PC-3 (cell line): ENCODE results near the gene TSC22D3. TPM values are rescaled to one million over a fixed set of nuclear protein-coding genes. Genes with fewer than 3 reads are reported as not detected.

Source experiments
- ATAC-seq: fragments of 200-7000 bp; cut with Tn5 transposase; 2 replicates; pipeline ENCODE4 v1.9.1; 2020; ENCODE audit warnings: mild to moderate bottlenecking, moderate library complexity
- BruUV-seq: library from RNA; stranded (reverse); fragments of 400-500 nt; replicated peaks from 2 replicates; lab custom pipeline; 2021; lab: Mats Ljungman, UMichigan
- CTCF ChIA-PET: fragments of 300-600 bp; sonication (Branson Sonifier 250); formaldehyde crosslinking; loops from one replicate; lab custom pipeline; 2022; ENCODE audit warnings: antibody characterized with exemption; lab: Charles Lee
- POLR2A ChIA-PET: fragments of 300-600 bp; sonication (Branson Sonifier 250); formaldehyde crosslinking; loops from one replicate; lab custom pipeline; 2022; ENCODE audit warnings: antibody characterized with exemption; ENCODE audit not compliant: unreplicated experiment; lab: Charles Lee
- DNase-seq: peaks from one replicate; pipeline ENCODE4 v3.0.0-alpha.2; 2015
- H2AFZ ChIP-seq: fragments of 300-600 bp; sonication (generic); 2 replicates; pipeline ENCODE4 v1.6.0; 2016; ENCODE audit warnings: antibody characterized with exemption, low read length
- H3F3A ChIP-seq: fragments of 300-600 bp; sonication (generic); one replicate; pipeline ENCODE4 v1.6.0; 2017; ENCODE audit warnings: antibody characterized with exemption, low read length, control low read depth, mild to moderate bottlenecking; ENCODE audit not compliant: unreplicated experiment
- H3K27ac ChIP-seq: fragments of 300-600 bp; sonication (generic); 2 replicates; pipeline ENCODE4 v1.5.1; 2016; ENCODE audit warnings: mild to moderate bottlenecking, low read length
- H3K27me3 ChIP-seq: fragments of 300-600 bp; sonication (generic); 2 replicates; pipeline ENCODE4 v1.6.1; 2016; ENCODE audit warnings: low read length, mixed read lengths
- H3K36me3 ChIP-seq: fragments of 300-600 bp; sonication (generic); 2 replicates; pipeline ENCODE4 v1.6.1; 2016; ENCODE audit warnings: low read depth, mixed run types, low read length, mixed read lengths
- H3K4me1 ChIP-seq: fragments of 300-600 bp; sonication (generic); 2 replicates; pipeline ENCODE4 v1.5.1; 2016; ENCODE audit warnings: low read length; ENCODE audit not compliant: insufficient read depth
- H3K4me2 ChIP-seq: fragments of 300-600 bp; sonication (generic); 2 replicates; pipeline ENCODE4 v1.6.0; 2016; ENCODE audit warnings: low read length
- H3K4me3 ChIP-seq: fragments of 300-600 bp; sonication (generic); 2 replicates; pipeline ENCODE4 v1.5.1; 2016; ENCODE audit warnings: mild to moderate bottlenecking, low read length, mixed read lengths
- H3K79me2 ChIP-seq: fragments of 300-600 bp; sonication (generic); 2 replicates; pipeline ENCODE4 v1.6.1; 2017; ENCODE audit warnings: low read length, mixed read lengths
- H3K9ac ChIP-seq: fragments of 300-600 bp; sonication (generic); 2 replicates; pipeline ENCODE4 v1.6.0; 2016; ENCODE audit warnings: mild to moderate bottlenecking, low read length
- H3K9me2 ChIP-seq: fragments of 300-600 bp; sonication (generic); replicated peaks from 2 replicates; pipeline ENCODE4 v1.6.1; 2016; ENCODE audit warnings: mixed run types, low read length, mixed read lengths
- H3K9me3 ChIP-seq: fragments of 300-600 bp; sonication (generic); 2 replicates; pipeline ENCODE4 v1.6.1; 2016; ENCODE audit warnings: low read length, mixed read lengths
- H4K20me1 ChIP-seq: fragments of 300-600 bp; sonication (generic); 2 replicates; pipeline ENCODE4 v1.6.1; 2016; ENCODE audit warnings: low read length, mixed read lengths
- EZH2 ChIP-seq: fragments of 300-600 bp; sonication (generic); IDR thresholded peaks from one replicate; pipeline ENCODE4 v1.6.1; 2017; ENCODE audit warnings: antibody characterized with exemption, mild to moderate bottlenecking, low read length; ENCODE audit not compliant: unreplicated experiment
- EZH2phosphoT487 ChIP-seq: fragments of 300-600 bp; sonication (generic); IDR thresholded peaks from 2 replicates; pipeline ENCODE4 v1.6.1; 2018; ENCODE audit warnings: mild to moderate bottlenecking, antibody characterized with exemption, low read length, borderline replicate concordance
- intact Hi-C: fragments of 100-400 bp; cut with micrococcal nuclease; formaldehyde crosslinking; loops from 2 replicates; pipeline ENCODE4 v1.9.0; 2023
- total RNA-seq: library from RNA; depleted of rRNA; stranded (reverse); fragments of >200 nt; gene quantifications from 2 replicates; pipeline ENCODE4 v1.2.3, GENCODE V29; 2014
- TF ChIP-seq, protein P1 (sequence below): fragments of 300-600 bp; sonication (generic); conservative IDR thresholded peaks from 2 replicates; pipeline ENCODE4 v1.5.1; 2017; ENCODE audit warnings: antibody characterized with exemption, low read depth, mild to moderate bottlenecking, low read length

The TSC22D3 gene
- total RNA-seq, 1 experiment from 2014 or later, result 17.8 TPM

- no TSS peak for BruUV-seq
- Histone ChIP-seq H3K4me3 (no peak overlapping the region), H3F3A (no peaks in the 10 kb centered on the region), H3K36me3 (no peaks in the 10 kb centered on the region), H2AFZ (no peak overlapping the region), H3K27ac (no peak overlapping the region), H4K20me1 (no peaks in the 10 kb centered on the region), H3K9me3 (no peaks in the 10 kb centered on the region), H3K4me1 (peaks cover 7% of the 10 kb centered on the region), H3K9ac (no peak overlapping the region), H3K4me2 (no peak overlapping the region), H3K79me2 (no peaks in the 10 kb centered on the region), H3K9me2 (no peaks in the 10 kb centered on the region), H3K27me3 (no peaks in the 10 kb centered on the region)
- CTCF ChIA-PET, result no interaction called here
- intact Hi-C loops, result no loop called here
- ATAC-seq (no peak), DNase-seq (no peak)
- TF ChIP-seq EZH2phosphoT487, result no peak
- TF ChIP-seq EZH2, result no peak
- TF ChIP-seq, protein P1, sequence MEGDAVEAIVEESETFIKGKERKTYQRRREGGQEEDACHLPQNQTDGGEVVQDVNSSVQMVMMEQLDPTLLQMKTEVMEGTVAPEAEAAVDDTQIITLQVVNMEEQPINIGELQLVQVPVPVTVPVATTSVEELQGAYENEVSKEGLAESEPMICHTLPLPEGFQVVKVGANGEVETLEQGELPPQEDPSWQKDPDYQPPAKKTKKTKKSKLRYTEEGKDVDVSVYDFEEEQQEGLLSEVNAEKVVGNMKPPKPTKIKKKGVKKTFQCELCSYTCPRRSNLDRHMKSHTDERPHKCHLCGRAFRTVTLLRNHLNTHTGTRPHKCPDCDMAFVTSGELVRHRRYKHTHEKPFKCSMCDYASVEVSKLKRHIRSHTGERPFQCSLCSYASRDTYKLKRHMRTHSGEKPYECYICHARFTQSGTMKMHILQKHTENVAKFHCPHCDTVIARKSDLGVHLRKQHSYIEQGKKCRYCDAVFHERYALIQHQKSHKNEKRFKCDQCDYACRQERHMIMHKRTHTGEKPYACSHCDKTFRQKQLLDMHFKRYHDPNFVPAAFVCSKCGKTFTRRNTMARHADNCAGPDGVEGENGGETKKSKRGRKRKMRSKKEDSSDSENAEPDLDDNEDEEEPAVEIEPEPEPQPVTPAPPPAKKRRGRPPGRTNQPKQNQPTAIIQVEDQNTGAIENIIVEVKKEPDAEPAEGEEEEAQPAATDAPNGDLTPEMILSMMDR, result no peak
- POLR2A ChIA-PET, result no interaction called here
Observed at GRCh38 chrX:107764845-107765608, 10.6 kb downstream of the TSC22D3 start.

GRCh38 chrX:107763647-107764046 is 11.9 kb downstream of the TSC22D3 start:
- DNase-seq (no peak), ATAC-seq (no peak)
- no peaks in the 10 kb centered on the region for H3K36me3 ChIP-seq
- H3K9me3 ChIP-seq, result no peaks in the 10 kb centered on the region
- POLR2A ChIA-PET, result no interaction called here
- TF ChIP-seq EZH2 (no peak), EZH2phosphoT487 (no peak)
- TF ChIP-seq, protein P1, result no peak
- CTCF ChIA-PET, result no interaction called here
- no peaks in the 10 kb centered on the region for H3K9me2 ChIP-seq
- BruUV-seq, result no TSS peak
- H3K9ac ChIP-seq, result no peak overlapping the region
- H4K20me1 ChIP-seq, result no peaks in the 10 kb centered on the region
- no peaks in the 10 kb centered on the region for H3F3A ChIP-seq
- H3K27me3 ChIP-seq, result no peaks in the 10 kb centered on the region
- H3K4me2 ChIP-seq, result no peak overlapping the region
- intact Hi-C loops, result no loop called here
- no peak overlapping the region for H3K27ac ChIP-seq
- no peak overlapping the region for H2AFZ ChIP-seq
- no peaks in the 10 kb centered on the region for H3K79me2 ChIP-seq
- no peak overlapping the region for H3K4me3 ChIP-seq
- peaks cover 7% of the 10 kb centered on the region for H3K4me1 ChIP-seq

GRCh38 chrX:107760304-107761077 is 15.1 kb downstream of the TSC22D3 start:
- Histone ChIP-seq H3K4me2 (no peak overlapping the region), H4K20me1 (no peaks in the 10 kb centered on the region), H3K9ac (no peak overlapping the region), H3K27me3 (no peaks in the 10 kb centered on the region), H2AFZ (no peak overlapping the region), H3K79me2 (no peaks in the 10 kb centered on the region), H3F3A (no peaks in the 10 kb centered on the region), H3K4me3 (no peak overlapping the region), H3K9me2 (no peaks in the 10 kb centered on the region), H3K27ac (no peak overlapping the region), H3K9me3 (no peaks in the 10 kb centered on the region), H3K4me1 (no peaks in the 10 kb centered on the region), H3K36me3 (no peaks in the 10 kb centered on the region)
- TF ChIP-seq EZH2 (no peak), EZH2phosphoT487 (no peak)
- TF ChIP-seq, protein P1, result no peak
- CTCF ChIA-PET, result no interaction called here
- intact Hi-C loops, result no loop called here
- DNase-seq (no peak), ATAC-seq (no peak)
- POLR2A ChIA-PET, result no interaction called here
- BruUV-seq, result no TSS peak
